GM21381 (cell line): Measurements from ENCODE around the gene TFAM.
"Not testable (repeated sequence)": the region's sequence is repeated elsewhere in the genome, so short reads cannot be mapped to it uniquely, and the experiment has no call there.

Source experiments
- ATAC-seq: cut with Tn5 transposase; IDR thresholded peaks from one replicate; pipeline ENCODE4 v1.9.1; 2021; ENCODE audit warnings: mild to moderate bottlenecking, moderate library complexity; ENCODE audit not compliant: unreplicated experiment

Gene TFAM

GRCh38 chr10:58372607-58373441, 12.4 kb upstream of the TFAM start:
- ATAC-seq = no peak

- ATAC-seq = no peak
Measured at GRCh38 chr10:58373442-58373827, 11.8 kb upstream of the TFAM start.

GRCh38 chr10:58382489-58382995, 2.7 kb upstream of the TFAM start:
- ATAC-seq = no peak

GRCh38 chr10:58384095-58384494, 1.1 kb upstream of the TFAM start:
- peak; percentile 45 for ATAC-seq

- peak; percentile 1 for ATAC-seq
Measured at GRCh38 chr10:58384544-58384998, 639 bp upstream of the TFAM start.

GRCh38 chr10:58385784-58386112, 538 bp downstream of the TFAM start:
- peak; percentile 10 for ATAC-seq

- ATAC-seq = no peak
Measured at GRCh38 chr10:58389024-58389423, 3.8 kb downstream of the TFAM start.

GRCh38 chr10:58393317-58393716, 8.1 kb downstream of the TFAM start:
- no peak for ATAC-seq

- ATAC-seq = no peak
Measured at GRCh38 chr10:58394471-58394870, 9.3 kb downstream of the TFAM start.

- no peak for ATAC-seq
Measured at GRCh38 chr10:58396057-58396456, 10.8 kb downstream of the TFAM start.

- no peak for ATAC-seq
Measured at GRCh38 chr10:58397830-58398229, 12.6 kb downstream of the TFAM start.

GRCh38 chr10:58399410-58399809, 14.2 kb downstream of the TFAM start:
- ATAC-seq = no peak

- no peak for ATAC-seq
Measured at GRCh38 chr10:58400609-58401008, 15.4 kb downstream of the TFAM start.

- no peak for ATAC-seq
Measured at GRCh38 chr10:58404001-58404400, 18.8 kb downstream of the TFAM start.

GRCh38 chr10:58409956-58410610, 24.9 kb downstream of the TFAM start:
- no peak for ATAC-seq

GRCh38 chr10:58412502-58412961, 27.3 kb downstream of the TFAM start:
- ATAC-seq = no peak

GRCh38 chr10:58414270-58415041, 29.2 kb downstream of the TFAM start:
- ATAC-seq = no peak

GRCh38 chr10:58415757-58416156, 30.5 kb downstream of the TFAM start:
- no peak for ATAC-seq

GRCh38 chr10:58417902-58418301, 32.7 kb downstream of the TFAM start:
- not testable (repeated sequence) for ATAC-seq

- no peak for ATAC-seq
Measured at GRCh38 chr10:58424176-58424575, 39.0 kb downstream of the TFAM start.

- ATAC-seq = not testable (repeated sequence)
Measured at GRCh38 chr10:58428436-58428835, 43.2 kb downstream of the TFAM start.
